Lung (tissue), 12 donors: ENCODE results near the gene RGL3. TPM values are rescaled to one million over a fixed set of nuclear protein-coding genes. Genes with fewer than 3 reads are reported as not detected.

Experiments used
- ATAC-seq: fragments of 200-7000 bp; cut with Tn5 transposase; one replicate; pipeline ENCODE4 v1.9.1; 2020; ENCODE audit warnings: moderate number of reproducible peaks; ENCODE audit not compliant: insufficient read depth, low FRiP score
- DNase-seq, 3 donors: peaks; one replicate each; pipeline ENCODE4 v3.0.0-alpha.2; 2013 to 2017
- H3K27ac ChIP-seq, 2 donors: one replicate each; pipeline ENCODE4 v1.5.1; 2013; ENCODE audit warnings: mild to moderate bottlenecking in 2 of 2, moderate library complexity in 2 of 2, control low read depth in 1 of 2, inconsistent platforms in 1 of 2, low read depth in 1 of 2, low read length in 1 of 2
- H3K27me3 ChIP-seq, 3 donors: one replicate each; pipeline ENCODE4 v1.5.1; 2013; ENCODE audit warnings: low read length in 2 of 3; ENCODE audit not compliant: control insufficient read depth in 3 of 3, insufficient read depth in 3 of 3
- H3K36me3 ChIP-seq, 4 donors: one replicate each; pipeline ENCODE4 v1.5.1; 2013; ENCODE audit warnings: low read length in 4 of 4, mild to moderate bottlenecking in 1 of 4, moderate library complexity in 1 of 4; ENCODE audit not compliant: control insufficient read depth in 4 of 4, insufficient read depth in 4 of 4
- H3K4me1 ChIP-seq, 5 donors: one replicate each; pipeline ENCODE4 v1.5.1; 2013; ENCODE audit warnings: low read length in 5 of 5, mild to moderate bottlenecking in 2 of 5, moderate library complexity in 1 of 5; ENCODE audit not compliant: control insufficient read depth in 5 of 5, insufficient read depth in 5 of 5
- H3K4me3 ChIP-seq: one replicate; pipeline ENCODE4 v1.5.1; 2013; ENCODE audit warnings: mild to moderate bottlenecking, control low read depth, moderate library complexity
- H3K9ac ChIP-seq, 2 donors: one replicate each; pipeline ENCODE4 v1.5.1; 2013; ENCODE audit warnings: low read length in 2 of 2, control low read depth in 1 of 2; ENCODE audit not compliant: insufficient read depth in 1 of 2
- H3K9me3 ChIP-seq, 4 donors: one replicate each; pipeline ENCODE4 v1.5.1; 2013; ENCODE audit warnings: low read length in 3 of 4, mild to moderate bottlenecking in 1 of 4, moderate library complexity in 1 of 4; ENCODE audit not compliant: control insufficient read depth in 4 of 4, insufficient read depth in 3 of 4
- WGBS, 2 donors: extraction: QIAGEN DNeasy Blood & Tissue Kit; methylation state at CpG; one replicate each; pipeline ENCODE4 v1.1.7; 2013; 5-methylcytosine and 5-hydroxymethylcytosine counted together
- polyA plus RNA-seq, 2 donors: library from polyadenylated mRNA; stranded (reverse); fragments of 200-250 nt; gene quantifications; one replicate each; pipeline ENCODE4 v1.2.1, GENCODE V29; 2013
- total RNA-seq, 2 donors: library from RNA; depleted of rRNA in 1 of 2; stranded (reverse); fragments of >200 nt in 1 of 2; gene quantifications; one replicate each; pipeline ENCODE4 v1.2.1, GENCODE V29; 2014 to 2021
- TF ChIP-seq, protein P1 (sequence below): IDR thresholded peaks from 2 replicates; pipeline ENCODE4 v1.5.1; 2012; ENCODE audit warnings: mild to moderate bottlenecking; ENCODE audit errors: control extremely low read depth, extremely low read depth
- donor health status: control.
- donor health status: control.
- donor health status: Bipolar disorder and iron deficiency.
- donor health status: healthy.
- donor health status: DM: yes; HTN: yes; CAD: no.

The RGL3 gene
- total and polyA plus RNA-seq, 4 donors = 10.4 to 45.2 (median 37.3) TPM

DNA sequence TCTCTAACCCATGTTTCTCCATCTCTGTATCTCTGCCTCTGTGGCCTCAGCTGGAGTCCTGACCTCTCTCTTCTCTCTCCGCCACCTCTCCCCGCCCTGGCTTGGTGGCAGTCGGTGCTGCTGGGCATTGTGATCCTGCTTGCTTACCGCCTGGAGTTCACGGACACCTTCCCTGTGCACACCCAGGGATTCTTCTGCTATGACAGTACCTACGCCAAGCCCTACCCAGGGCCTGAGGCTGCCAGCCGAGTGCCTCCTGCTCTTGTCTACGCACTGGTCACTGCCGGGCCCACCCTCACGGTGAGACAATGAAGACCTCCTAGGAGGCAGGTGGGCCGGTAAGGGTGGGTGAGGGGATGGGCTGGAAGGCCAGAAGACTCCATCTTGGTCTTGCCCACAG is 59.7 kb downstream of the RGL3 start:
- Histone ChIP-seq H3K27me3 (peaks cover 0 to 4% (median 0%) of the 10 kb centered on the region in 3 donors), H3K27ac (no peak overlapping the region), H3K36me3 (peaks cover 0 to 26% (median 6%) of the 10 kb centered on the region in 4 donors), H3K4me1 (peaks cover 0 to 16% (median 6%) of the 10 kb centered on the region in 5 donors), H3K4me3 (no peak overlapping the region), H3K9me3 (no peaks in the 10 kb centered on the region), H3K9ac (no peak overlapping the region)
- DNase-seq (no peak), ATAC-seq (no peak)
- TF ChIP-seq, protein P1, sequence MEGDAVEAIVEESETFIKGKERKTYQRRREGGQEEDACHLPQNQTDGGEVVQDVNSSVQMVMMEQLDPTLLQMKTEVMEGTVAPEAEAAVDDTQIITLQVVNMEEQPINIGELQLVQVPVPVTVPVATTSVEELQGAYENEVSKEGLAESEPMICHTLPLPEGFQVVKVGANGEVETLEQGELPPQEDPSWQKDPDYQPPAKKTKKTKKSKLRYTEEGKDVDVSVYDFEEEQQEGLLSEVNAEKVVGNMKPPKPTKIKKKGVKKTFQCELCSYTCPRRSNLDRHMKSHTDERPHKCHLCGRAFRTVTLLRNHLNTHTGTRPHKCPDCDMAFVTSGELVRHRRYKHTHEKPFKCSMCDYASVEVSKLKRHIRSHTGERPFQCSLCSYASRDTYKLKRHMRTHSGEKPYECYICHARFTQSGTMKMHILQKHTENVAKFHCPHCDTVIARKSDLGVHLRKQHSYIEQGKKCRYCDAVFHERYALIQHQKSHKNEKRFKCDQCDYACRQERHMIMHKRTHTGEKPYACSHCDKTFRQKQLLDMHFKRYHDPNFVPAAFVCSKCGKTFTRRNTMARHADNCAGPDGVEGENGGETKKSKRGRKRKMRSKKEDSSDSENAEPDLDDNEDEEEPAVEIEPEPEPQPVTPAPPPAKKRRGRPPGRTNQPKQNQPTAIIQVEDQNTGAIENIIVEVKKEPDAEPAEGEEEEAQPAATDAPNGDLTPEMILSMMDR = no peak
- WGBS, 2 donors = 91 to 93% methylated on average over 11 of the region's 11 CpGs

DNA sequence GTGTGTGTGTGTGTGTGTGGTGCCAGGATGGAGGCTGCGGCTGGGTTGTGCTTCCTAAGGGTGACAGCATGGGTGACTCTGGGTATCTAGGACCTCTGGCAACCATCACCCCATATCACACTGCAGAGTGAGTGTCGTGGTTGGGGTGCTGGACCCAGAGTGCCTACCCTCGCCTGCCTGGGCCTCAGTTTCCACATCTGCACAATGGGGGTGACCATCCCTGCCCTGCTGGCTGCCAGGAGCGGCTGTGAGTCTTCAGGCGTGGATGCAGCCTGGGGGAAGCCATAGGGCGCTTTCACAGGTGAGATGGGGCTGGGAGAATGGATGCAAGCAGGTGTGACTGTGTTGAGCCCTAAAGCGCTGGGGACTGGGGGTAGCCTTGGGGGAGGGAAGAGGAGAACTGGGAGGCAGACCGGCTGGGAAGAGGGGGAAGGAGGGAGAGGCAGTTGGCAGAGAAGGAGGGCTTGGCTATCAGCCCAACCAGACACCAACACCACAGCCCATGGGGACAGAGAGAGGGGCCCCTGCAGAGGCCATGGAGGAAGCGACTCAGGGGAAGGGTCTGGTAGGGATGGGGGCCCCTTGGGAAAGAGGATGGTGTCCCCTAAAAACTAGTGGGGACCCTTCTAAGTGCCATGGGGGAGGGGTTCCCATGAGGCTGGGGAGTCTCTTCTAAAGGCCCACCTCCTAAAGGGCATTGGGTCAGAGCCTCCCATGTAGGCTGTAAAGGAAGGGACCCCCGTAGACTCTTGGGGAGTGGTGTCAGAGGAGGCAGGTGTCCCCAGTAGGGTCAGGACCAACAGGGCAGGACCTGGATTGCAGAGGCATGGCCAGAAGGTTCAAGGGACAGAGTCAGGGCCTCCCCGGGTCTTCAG is 62.2 kb downstream of the RGL3 start:
- Histone ChIP-seq H3K27ac (no peak overlapping the region), H3K36me3 (peaks cover 0 to 10% (median 3%) of the 10 kb centered on the region in 4 donors), H3K4me3 (no peak overlapping the region), H3K4me1 (peaks cover 0 to 16% (median 6%) of the 10 kb centered on the region in 5 donors), H3K9me3 (no peaks in the 10 kb centered on the region), H3K27me3 (peaks cover 0 to 4% (median 0%) of the 10 kb centered on the region in 3 donors), H3K9ac (no peak overlapping the region)
- ATAC-seq (no peak), DNase-seq (peak in 1 of 3 donors; percentile 47)
- 75 to 85% methylated on average over 11 of the region's 11 CpGs for WGBS, 2 donors
- TF ChIP-seq, protein P1 = no peak

DNA sequence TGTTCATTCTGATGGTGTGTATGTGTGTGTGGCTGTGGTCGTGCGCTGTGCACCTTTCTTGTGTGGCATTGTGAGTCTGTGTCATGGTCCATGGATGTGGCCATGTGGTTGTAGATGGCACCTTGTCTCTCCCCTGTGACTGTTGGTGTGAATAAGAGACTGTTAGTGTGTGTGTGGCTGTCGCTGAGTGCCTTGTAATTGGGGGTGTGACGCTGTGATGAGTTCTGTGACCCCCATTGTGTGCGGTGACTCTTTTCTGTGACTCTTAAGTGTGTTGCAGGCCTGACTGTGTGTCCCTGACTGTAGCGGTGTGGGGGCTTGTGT is 63.1 kb downstream of the RGL3 start:
- H3K4me3 ChIP-seq = no peak overlapping the region
- H3K27ac ChIP-seq = peak overlapping the region in 1 of 2 donors; percentile 44
- WGBS, 2 donors = 84 to 90% methylated on average over 6 of the region's 6 CpGs
- no peaks in the 10 kb centered on the region for H3K9me3 ChIP-seq
- DNase-seq = no peak
- TF ChIP-seq, protein P1 = no peak
- H3K4me1 ChIP-seq = peaks cover 0 to 16% (median 6%) of the 10 kb centered on the region in 5 donors
- peaks cover 0 to 4% (median 0%) of the 10 kb centered on the region in 3 donors for H3K27me3 ChIP-seq
- ATAC-seq = no peak
- H3K36me3 ChIP-seq = peaks cover 0 to 5% (median 3%) of the 10 kb centered on the region in 4 donors
- H3K9ac ChIP-seq = peak overlapping the region in 1 of 2 donors; percentile 89
